AG09309 (cell line): Measurements from ENCODE around the gene SULT1C4.

Experiments
- DNase-seq: peaks from one replicate; pipeline ENCODE4 v3.0.0-alpha.2; 2010; ENCODE audit warnings: low read depth
- H3K4me3 ChIP-seq: 2 replicates; pipeline ENCODE4 v1.5.1; 2011; ENCODE audit warnings: mild to moderate bottlenecking, low read depth, low read length, moderate library complexity; ENCODE audit not compliant: control insufficient read depth
- CTCF ChIP-seq: IDR thresholded peaks from 2 replicates; pipeline ENCODE4 v1.5.1; 2011; ENCODE audit warnings: mild to moderate bottlenecking, low read depth, low read length, inconsistent platforms; ENCODE audit not compliant: insufficient read depth, control insufficient read depth; ENCODE audit errors: missing control alignments

Gene SULT1C4

DNA sequence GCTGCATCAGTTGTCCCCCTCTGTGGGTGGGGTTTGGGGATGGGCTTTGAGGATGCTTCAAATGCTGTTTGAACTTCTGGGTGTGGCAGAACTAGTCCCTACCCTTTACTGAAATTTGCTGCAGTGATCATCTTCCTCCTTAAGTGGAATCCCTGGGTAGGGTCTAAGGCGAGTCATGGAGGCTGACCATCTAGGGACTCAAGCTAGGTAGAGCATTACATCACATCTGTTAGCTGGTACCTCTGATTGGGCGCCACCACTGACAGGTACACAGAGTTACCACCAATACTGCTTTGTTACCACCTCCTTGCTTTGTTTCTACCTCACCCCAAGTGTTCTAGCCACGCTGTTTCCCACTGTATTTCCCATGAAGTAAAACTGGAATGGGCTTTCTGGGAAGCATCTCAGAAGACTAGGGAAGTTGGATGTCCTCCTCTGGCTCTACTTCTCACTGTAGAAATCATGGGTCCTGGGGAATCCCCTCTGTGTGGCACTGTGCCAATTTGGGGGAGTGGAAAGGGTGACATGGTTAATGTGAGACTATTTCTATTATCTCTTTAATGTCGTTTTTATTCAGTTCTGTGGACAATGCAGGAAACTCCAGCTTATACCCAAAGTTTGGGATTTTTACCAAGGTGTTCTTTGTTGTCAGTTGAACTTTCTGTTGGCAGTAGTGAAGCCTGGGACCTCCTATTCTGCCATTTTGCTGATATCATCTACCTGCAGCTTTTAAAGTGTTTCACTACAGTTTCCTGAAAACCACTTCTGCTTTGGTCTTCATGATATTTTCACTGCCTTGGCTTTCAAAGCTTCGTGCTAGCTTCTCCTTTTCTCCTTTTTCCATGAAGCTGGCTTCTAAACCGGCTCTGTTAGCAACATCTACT, 14.5 kb upstream of the SULT1C4 start:
- TF ChIP-seq CTCF: no peak
- DNase-seq: no peak

GRCh38 chr2:108363908-108364225, 13.9 kb upstream of the SULT1C4 start:
- H3K4me3 ChIP-seq: no peak overlapping the region
- TF ChIP-seq CTCF: no peak
- no peak for DNase-seq

More for the DNA sequence above, 14.5 kb upstream of the SULT1C4 start:
- H3K4me3 ChIP-seq: no peak overlapping the region

GRCh38 chr2:108364676-108365297, 13.0 kb upstream of the SULT1C4 start:
- TF ChIP-seq CTCF: no peak
- H3K4me3 ChIP-seq: no peak overlapping the region
- no peak for DNase-seq

DNA sequence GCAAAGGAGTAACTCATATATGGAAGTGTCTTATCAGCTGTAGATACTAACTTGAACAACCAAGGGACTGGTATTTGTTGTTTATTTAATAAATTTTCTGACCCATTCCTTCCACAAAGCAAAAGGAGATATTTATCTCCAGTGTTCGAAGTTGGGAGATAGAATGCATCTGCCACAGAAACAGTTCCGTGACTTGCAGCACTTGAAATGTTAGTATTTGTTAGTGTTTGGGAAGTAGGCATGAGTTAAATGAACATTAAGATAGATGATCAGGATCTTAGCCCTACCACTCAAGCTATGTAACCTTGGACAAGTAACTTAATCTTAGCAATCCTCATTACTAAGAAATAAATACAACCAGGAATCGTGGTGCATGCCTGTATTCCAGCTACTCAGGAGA, 12.1 kb upstream of the SULT1C4 start:
- no peak for DNase-seq
- TF ChIP-seq CTCF: no peak
- H3K4me3 ChIP-seq: no peak overlapping the region

GRCh38 chr2:108367014-108367413, 10.7 kb upstream of the SULT1C4 start:
- no peak for TF ChIP-seq CTCF
- DNase-seq: no peak
- no peak overlapping the region for H3K4me3 ChIP-seq

- no peak for TF ChIP-seq CTCF
- no peak overlapping the region for H3K4me3 ChIP-seq
- DNase-seq: no peak
Observed at GRCh38 chr2:108367561-108368175, 10.1 kb upstream of the SULT1C4 start.
